ENCODE results near the gene POU2F1. TPM values are rescaled to one million over a fixed set of nuclear protein-coding genes. Genes with fewer than 3 reads are reported as not detected.

POU2F1 gene
- total and polyA plus RNA-seq, 7 donors = 0.83 to 9.0 (median 6.3) TPM

DNA sequence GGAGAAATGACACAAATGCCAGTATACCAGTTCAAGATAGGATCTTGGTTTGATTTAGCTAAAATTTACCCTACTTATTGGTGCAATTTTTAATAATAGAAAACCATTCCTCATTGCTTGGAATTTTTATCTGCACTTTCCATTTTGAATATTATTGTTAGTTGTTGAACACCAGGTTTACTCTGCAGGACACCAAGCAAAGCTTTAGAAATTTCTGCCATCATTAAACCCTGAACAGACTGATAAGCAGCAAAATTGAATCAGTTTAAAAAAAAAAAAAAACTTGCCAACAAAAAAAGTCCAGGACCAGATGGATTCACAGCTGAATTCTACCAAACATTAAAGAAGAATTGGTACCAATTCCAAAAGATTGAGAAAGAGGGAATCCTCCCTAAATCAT is 71.5 kb downstream of the POU2F1 start:
- Histone ChIP-seq H3K4me1 (peaks cover 45% of the 10 kb centered on the region), H3K9me3 (no peaks in the 10 kb centered on the region), H3K36me3 (ENCODE audit: insufficient read depth in 1 of 2, low read depth in 1 of 2) (no peaks in the 10 kb centered on the region), H3K27ac (no peak overlapping the region), H3K4me3 (no peak overlapping the region), H3K27me3 (ENCODE audit: insufficient read depth in 3 of 3, low read length in 2 of 3) (no peaks in the 10 kb centered on the region)
- intact Hi-C loops (cut with DNase I) = no loop called here
- TF ChIP-seq, protein P1, sequence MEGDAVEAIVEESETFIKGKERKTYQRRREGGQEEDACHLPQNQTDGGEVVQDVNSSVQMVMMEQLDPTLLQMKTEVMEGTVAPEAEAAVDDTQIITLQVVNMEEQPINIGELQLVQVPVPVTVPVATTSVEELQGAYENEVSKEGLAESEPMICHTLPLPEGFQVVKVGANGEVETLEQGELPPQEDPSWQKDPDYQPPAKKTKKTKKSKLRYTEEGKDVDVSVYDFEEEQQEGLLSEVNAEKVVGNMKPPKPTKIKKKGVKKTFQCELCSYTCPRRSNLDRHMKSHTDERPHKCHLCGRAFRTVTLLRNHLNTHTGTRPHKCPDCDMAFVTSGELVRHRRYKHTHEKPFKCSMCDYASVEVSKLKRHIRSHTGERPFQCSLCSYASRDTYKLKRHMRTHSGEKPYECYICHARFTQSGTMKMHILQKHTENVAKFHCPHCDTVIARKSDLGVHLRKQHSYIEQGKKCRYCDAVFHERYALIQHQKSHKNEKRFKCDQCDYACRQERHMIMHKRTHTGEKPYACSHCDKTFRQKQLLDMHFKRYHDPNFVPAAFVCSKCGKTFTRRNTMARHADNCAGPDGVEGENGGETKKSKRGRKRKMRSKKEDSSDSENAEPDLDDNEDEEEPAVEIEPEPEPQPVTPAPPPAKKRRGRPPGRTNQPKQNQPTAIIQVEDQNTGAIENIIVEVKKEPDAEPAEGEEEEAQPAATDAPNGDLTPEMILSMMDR (IDR thresholded peaks at IDR 0.05) = no peak
- no peak for ATAC-seq
- DNase-seq = no peak

DNA sequence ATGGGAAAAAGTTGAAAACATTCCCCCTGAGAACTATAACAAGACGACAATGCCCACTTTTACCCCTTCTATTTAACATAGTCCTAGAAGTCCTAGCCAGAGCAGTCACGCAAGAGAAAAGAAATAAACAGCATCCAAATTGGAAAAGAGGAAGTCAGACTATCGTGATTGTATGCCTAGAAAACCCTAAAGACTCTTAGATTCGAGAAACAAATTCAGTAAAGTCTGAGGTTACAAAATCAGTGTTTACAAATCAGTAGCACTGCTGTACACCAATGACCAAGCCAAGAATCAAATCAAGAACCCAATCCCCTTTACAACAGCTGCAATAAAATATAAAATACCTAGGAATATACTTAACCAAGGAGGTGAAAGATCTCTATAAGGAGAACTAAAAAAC is 72.4 kb downstream of the POU2F1 start:
- WGBS, 3 donors = 92 to 97% (median 92%) methylated on average over 4 of the region's 4 CpGs
- no peaks in the 10 kb centered on the region for H3K27me3 ChIP-seq (ENCODE audit: insufficient read depth in 3 of 3, low read length in 2 of 3)
- ATAC-seq (no peak), DNase-seq (no peak)
- TF ChIP-seq, protein P1 (IDR thresholded peaks at IDR 0.05) = no peak
- H3K4me1 ChIP-seq = peaks cover 41% of the 10 kb centered on the region
- H3K27ac ChIP-seq = no peak overlapping the region
- no peaks in the 10 kb centered on the region for H3K36me3 ChIP-seq (ENCODE audit: insufficient read depth in 1 of 2, low read depth in 1 of 2)
- H3K4me3 ChIP-seq = no peak overlapping the region
- intact Hi-C loops (cut with DNase I) = no loop called here
- no peaks in the 10 kb centered on the region for H3K9me3 ChIP-seq

DNA sequence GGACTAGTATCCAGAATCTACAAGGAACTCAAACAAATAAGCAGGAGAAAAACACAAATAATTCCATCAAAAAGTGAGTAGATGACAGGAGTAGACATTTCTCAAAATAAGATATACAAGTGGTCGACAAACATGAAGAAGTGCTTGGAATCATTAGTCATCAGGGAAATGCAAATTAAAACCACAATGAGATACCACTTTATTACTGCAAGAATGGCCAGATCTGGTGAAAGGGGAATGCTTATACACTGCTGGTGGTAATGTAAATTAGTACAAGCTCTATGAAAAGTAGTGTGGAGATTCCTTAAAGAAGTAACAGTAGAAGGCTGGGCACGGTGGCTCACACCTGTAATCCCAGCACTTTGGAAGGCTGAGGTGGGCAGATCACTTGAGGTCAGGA is 73.8 kb downstream of the POU2F1 start:
- Histone ChIP-seq H3K4me3 (no peak overlapping the region), H3K27ac (no peak overlapping the region), H3K4me1 (peaks cover 26% of the 10 kb centered on the region), H3K27me3 (ENCODE audit: insufficient read depth in 3 of 3, low read length in 2 of 3) (no peaks in the 10 kb centered on the region), H3K36me3 (ENCODE audit: insufficient read depth in 1 of 2, low read depth in 1 of 2) (no peaks in the 10 kb centered on the region), H3K9me3 (no peaks in the 10 kb centered on the region)
- TF ChIP-seq, protein P1 (IDR thresholded peaks at IDR 0.05) = no peak
- intact Hi-C loops (cut with DNase I) = no loop called here
- DNase-seq = no peak
- WGBS, 3 donors = 61 to 86% (median 68%) methylated on average over 2 of the region's 2 CpGs
- ATAC-seq = no peak

DNA sequence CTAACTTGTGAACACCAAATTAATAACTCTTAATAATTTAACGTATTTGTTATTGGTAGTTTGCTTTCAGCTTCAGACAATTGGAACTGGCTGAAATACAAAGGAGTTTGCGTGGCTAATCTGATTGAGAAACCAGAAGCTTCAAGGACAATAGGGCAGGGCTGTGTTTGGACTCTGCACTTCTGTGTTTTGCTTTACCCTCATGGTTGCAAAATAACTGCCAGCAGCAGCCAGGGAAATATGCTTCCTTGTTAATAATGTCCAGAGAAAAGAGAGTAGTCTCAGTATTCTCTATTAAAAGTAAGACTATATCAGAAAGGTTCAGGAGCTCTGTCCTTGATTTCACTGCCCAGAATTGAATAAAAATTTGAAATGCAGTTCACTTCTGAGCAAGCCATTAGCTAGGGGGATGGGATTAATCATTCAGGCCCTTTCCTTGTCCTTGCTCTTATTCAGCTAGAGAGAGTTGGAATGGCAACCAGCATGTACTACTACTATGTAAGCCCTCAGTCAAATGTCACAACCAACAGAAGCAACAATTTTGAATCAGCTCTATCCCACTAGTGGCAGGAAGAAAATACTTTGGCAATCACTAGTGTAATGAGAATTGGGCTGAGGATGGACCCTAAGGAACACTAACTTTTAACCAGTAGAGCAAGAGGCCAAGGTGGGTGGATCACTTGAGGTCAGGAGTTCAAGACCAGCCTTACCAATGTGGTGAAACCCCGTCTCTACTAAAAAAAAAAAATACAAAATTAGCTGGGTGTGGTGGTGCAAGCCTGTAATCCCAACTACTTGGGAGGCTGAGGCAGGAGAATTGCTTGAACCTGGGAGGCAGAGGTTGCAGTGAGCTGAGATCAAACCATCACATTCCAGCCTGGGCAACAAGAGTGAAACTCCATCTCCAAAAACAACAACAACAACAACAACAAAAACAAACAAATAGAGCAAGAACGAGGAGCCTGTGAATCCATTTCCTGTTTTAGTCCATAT is 76.8 kb downstream of the POU2F1 start:
- intact Hi-C loops (cut with DNase I) = no loop called here
- H3K4me1 ChIP-seq = peaks cover 18% of the 10 kb centered on the region
- no peak overlapping the region for H3K27ac ChIP-seq
- ATAC-seq (peak in 3 of 4 donors; percentile 73 to 86 (median 80)), DNase-seq (no peak)
- H3K9me3 ChIP-seq = no peaks in the 10 kb centered on the region
- H3K36me3 ChIP-seq (ENCODE audit: insufficient read depth in 1 of 2, low read depth in 1 of 2) = no peaks in the 10 kb centered on the region
- TF ChIP-seq, protein P1 (IDR thresholded peaks at IDR 0.05) = no peak
- H3K27me3 ChIP-seq (ENCODE audit: insufficient read depth in 3 of 3, low read length in 2 of 3) = no peaks in the 10 kb centered on the region
- H3K4me3 ChIP-seq = no peak overlapping the region
- WGBS, 3 donors = 49 to 58% (median 54%) methylated on average over 4 of the region's 4 CpGs
